Activated naive CD8-positive, alpha-beta T cell treated with anti-CD3 and anti-CD28 coated beads, Interleukin-2, amount 50 U/mL, for 16 hours (primary cell): Measurements from ENCODE around the gene MGMT.

Experiments used
- DNase-seq: peaks from one replicate; pipeline ENCODE4 v3.0.0-alpha.2; 2020; ENCODE audit warnings: low read depth, low spot score

MGMT gene

GRCh38 chr10:129520440-129521080, 53.5 kb downstream of the MGMT start:
- DNase-seq: no peak

GRCh38 chr10:129521161-129522025, 54.4 kb downstream of the MGMT start:
- no peak for DNase-seq

- no peak for DNase-seq
Measured at GRCh38 chr10:129522041-129522585, 55.1 kb downstream of the MGMT start.

- DNase-seq: no peak
Measured at GRCh38 chr10:129523031-129523722, 56.1 kb downstream of the MGMT start.

DNA sequence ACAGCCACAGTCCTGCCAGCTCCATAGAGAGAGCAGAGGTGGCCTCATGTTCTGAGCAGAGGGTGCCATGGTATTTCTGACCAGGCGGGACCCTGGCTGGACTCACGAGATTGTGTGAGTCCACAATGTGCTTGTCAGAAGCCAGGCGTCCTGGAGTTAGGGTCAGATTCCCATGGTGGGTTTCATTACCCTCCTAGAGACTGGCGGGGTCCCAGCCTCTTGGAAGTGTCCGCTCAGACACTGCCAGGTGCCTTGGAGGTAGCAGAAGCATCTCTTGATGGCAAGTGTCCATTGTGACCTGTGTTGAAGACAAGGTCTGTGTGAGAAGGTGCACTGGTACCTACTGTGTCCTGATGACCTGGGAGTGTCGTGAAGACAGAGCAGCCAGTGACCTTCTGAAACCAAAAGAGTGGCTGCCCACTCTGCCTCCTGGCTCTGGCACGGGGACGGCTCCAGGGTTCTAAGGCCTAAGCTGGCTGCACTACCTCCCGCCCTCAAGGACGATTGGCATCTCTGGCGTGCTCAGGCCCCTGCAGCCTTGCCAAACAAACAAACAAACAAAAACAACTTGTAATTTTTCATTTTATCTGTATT, 56.8 kb downstream of the MGMT start:
- DNase-seq: no peak

GRCh38 chr10:129524936-129525335, 57.9 kb downstream of the MGMT start:
- no peak for DNase-seq

DNA sequence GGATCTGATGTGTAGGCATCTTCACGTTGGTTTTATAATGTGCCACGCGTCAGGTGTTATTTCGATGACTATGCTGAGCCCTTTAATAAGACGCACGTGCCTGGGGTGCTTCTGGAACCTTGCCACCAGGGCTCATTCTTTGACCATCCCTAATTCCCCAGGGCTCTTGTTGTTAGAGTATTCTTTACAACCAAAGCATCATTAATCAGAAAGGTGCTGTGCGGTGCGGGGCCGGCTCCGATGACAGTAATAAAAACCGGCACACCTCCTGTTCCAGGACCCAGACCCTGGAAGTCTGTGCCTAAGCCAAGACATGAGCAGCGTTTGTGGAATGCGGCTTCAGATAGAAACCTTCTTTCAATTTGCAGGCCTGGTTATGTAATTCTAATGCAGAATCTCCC, 58.4 kb downstream of the MGMT start:
- no peak for DNase-seq

- DNase-seq: no peak
Measured at GRCh38 chr10:129526943-129527342, 59.9 kb downstream of the MGMT start.

GRCh38 chr10:129528376-129528978, 61.4 kb downstream of the MGMT start:
- no peak for DNase-seq

- no peak for DNase-seq
Measured at GRCh38 chr10:129530581-129530980, 63.5 kb downstream of the MGMT start.

GRCh38 chr10:129531195-129531968, 64.3 kb downstream of the MGMT start:
- no peak for DNase-seq

GRCh38 chr10:129531969-129532660, 65.1 kb downstream of the MGMT start:
- DNase-seq: no peak

- DNase-seq: no peak
Measured at GRCh38 chr10:129532838-129533237, 65.8 kb downstream of the MGMT start.

GRCh38 chr10:129533281-129533680, 66.2 kb downstream of the MGMT start:
- no peak for DNase-seq

- no peak for DNase-seq
Measured at GRCh38 chr10:129534826-129535225, 67.8 kb downstream of the MGMT start.

DNA sequence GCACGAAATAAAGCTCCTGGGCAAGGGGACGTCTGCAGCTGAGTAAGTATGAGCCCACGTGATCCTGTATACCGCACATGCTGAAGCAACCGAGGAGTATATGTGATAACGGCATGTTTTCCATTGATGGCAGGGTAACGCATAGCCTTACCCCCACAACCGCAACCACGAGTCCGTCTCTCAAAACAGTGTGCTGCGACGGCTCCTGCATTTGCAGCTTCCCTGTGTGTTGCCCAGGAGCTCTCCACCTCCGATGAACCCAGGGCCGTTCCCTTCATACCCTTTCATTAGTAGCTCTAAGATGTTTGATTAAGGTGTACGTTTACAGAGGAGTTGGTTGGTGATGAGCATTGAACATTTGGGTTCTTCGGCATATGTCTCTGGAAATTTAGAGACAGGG, 69.3 kb downstream of the MGMT start:
- DNase-seq: no peak

DNA sequence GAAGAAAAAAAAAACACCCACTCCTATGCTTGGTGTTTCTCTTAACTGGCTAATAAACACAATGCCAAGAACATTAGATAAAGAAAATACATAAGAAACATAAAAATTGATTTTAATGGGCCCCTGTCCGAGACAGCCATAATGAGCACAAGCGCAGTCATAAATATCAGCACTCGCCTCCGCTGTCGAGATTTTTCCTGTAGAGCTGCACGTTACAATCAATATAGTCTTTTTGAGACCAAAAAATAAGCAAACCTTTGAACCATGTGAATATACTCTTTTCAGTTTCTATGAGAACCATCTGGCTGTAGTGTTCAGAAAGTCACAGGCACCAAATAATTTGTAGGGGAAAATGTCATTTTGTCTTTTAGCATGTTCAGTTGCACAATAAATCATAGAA, 70.1 kb downstream of the MGMT start:
- DNase-seq: no peak

DNA sequence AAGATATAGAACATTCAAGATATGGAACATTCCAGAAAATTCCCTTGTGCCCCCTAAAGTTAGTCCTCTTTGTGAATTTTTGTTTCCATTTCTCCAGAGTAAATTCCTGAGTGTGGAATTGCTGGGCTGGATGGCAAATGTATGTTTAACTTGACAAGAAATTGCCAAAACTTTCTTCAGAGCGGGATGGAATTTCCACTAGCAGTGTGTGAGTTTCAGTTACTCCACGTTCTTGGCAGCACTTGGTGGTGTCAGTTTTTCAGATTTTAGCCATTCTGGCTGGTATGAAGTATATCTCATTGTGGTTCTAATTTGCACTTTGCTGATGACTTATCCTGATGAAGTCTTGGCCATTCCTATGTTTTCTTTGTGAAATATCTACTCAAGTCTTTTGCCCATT, 71.2 kb downstream of the MGMT start:
- DNase-seq: no peak

DNA sequence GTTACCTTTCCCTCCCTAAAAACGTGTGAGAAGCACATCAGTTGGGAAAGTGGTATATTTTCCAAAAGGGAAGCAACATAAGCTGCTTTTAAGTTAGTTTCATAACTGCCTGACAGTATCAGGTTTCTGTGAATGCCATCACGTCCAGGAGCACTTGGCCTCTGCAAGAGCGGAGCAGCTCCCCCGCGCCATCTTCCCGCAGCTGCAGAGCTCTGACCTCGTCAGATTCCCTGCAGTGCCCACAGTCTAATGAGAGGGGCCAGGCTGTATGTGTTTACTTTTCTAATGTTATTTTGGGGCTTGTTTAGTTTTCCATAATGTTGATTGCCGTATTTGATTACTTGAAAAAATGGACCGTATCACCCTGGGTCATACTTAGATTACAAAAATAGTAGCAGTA, 74.2 kb downstream of the MGMT start:
- no peak for DNase-seq
